Activated CD4-positive, CD25-positive, alpha-beta regulatory T cell treated with anti-CD3 and anti-CD28 coated beads, Interleukin-2, amount 50 U/mL, for 24 hours (primary cell): ENCODE results near the gene PTMS.
A peak's percentile ranks its signal among the peaks of the same experiment; 100 is the strongest.

Experiments used
- ATAC-seq, 2 donors: fragments of 150-1000 bp; cut with Tn5 transposase; one replicate each; pipeline ENCODE4 v1.10.0; 2021; ENCODE audit warnings: mild to moderate bottlenecking in 1 of 2, moderate library complexity in 1 of 2

The PTMS gene

GRCh38 chr12:6772726-6773589, 6.8 kb downstream of the PTMS start:
- ATAC-seq = no peak

GRCh38 chr12:6773590-6774351, 7.6 kb downstream of the PTMS start:
- peak; percentile 29 to 34 for ATAC-seq

GRCh38 chr12:6774499-6775062, 8.4 kb downstream of the PTMS start:
- ATAC-seq = no peak

- ATAC-seq = no peak
Observed at GRCh38 chr12:6775185-6776174, 9.3 kb downstream of the PTMS start.

GRCh38 chr12:6777386-6777785, 11.2 kb downstream of the PTMS start:
- ATAC-seq = no peak

GRCh38 chr12:6778217-6778573, 12.0 kb downstream of the PTMS start:
- ATAC-seq = no peak

- ATAC-seq = peak; percentile 79 to 83
Observed at GRCh38 chr12:6778574-6779550, 12.7 kb downstream of the PTMS start.

GRCh38 chr12:6779708-6780432, 13.7 kb downstream of the PTMS start:
- ATAC-seq = no peak

GRCh38 chr12:6780573-6780972, 14.4 kb downstream of the PTMS start:
- ATAC-seq = peak; percentile 72 to 73

- ATAC-seq = no peak
Observed at GRCh38 chr12:6782119-6782518, 16.0 kb downstream of the PTMS start.

- no peak for ATAC-seq
Observed at GRCh38 chr12:6782850-6783566, 16.8 kb downstream of the PTMS start.

GRCh38 chr12:6783828-6784227, 17.7 kb downstream of the PTMS start:
- ATAC-seq = no peak

- no peak for ATAC-seq
Observed at GRCh38 chr12:6784296-6784695, 18.1 kb downstream of the PTMS start.

- ATAC-seq = no peak
Observed at GRCh38 chr12:6784761-6785160, 18.6 kb downstream of the PTMS start.

GRCh38 chr12:6786416-6787094, 20.4 kb downstream of the PTMS start:
- ATAC-seq = no peak

GRCh38 chr12:6787309-6787708, 21.1 kb downstream of the PTMS start:
- no peak for ATAC-seq

GRCh38 chr12:6788972-6789924, 23.1 kb downstream of the PTMS start, which contains the start of gene CD4:
Gene CD4 (plus strand): TSS chr12:6789528. CDS start chr12:6800139, 10,611 bp downstream.
- ATAC-seq = peak; percentile 69 to 71
